Hematopoietic multipotent progenitor cell treated with erythropoietin and hydrocortisone succinate and interleukin-3 and kit ligand, for 17 days (in vitro differentiated cells): Measurements from ENCODE around the gene ZIC1.

ENCODE experiments used
- DNase-seq: peaks from one replicate; pipeline ENCODE4 v3.0.0-alpha.2; 2015; ENCODE audit warnings: low spot score

The ZIC1 gene

GRCh38 chr3:147422601-147423536 lies 13.7 kb downstream of the ZIC1 start:
- DNase-seq: no peak

- no peak for DNase-seq
These were observed 14.3 kb downstream of the ZIC1 start for GRCh38 chr3:147423537-147423797.

- DNase-seq: no peak
These were observed 14.8 kb downstream of the ZIC1 start for GRCh38 chr3:147423798-147424580.

- no peak for DNase-seq
These were observed 15.6 kb downstream of the ZIC1 start for GRCh38 chr3:147424581-147425387.

GRCh38 chr3:147425388-147425850 lies 16.3 kb downstream of the ZIC1 start:
- no peak for DNase-seq

GRCh38 chr3:147426931-147427330 lies 17.8 kb downstream of the ZIC1 start:
- no peak for DNase-seq

- no peak for DNase-seq
These were observed 18.6 kb downstream of the ZIC1 start for GRCh38 chr3:147427746-147428145.

GRCh38 chr3:147428326-147428725 lies 19.2 kb downstream of the ZIC1 start:
- DNase-seq: no peak

- no peak for DNase-seq
These were observed 19.6 kb downstream of the ZIC1 start for GRCh38 chr3:147428754-147429153.

- no peak for DNase-seq
These were observed 22.6 kb downstream of the ZIC1 start for GRCh38 chr3:147431751-147432150.

- no peak for DNase-seq
These were observed 38.1 kb downstream of the ZIC1 start for GRCh38 chr3:147447224-147447623.

GRCh38 chr3:147449669-147450068 lies 40.5 kb downstream of the ZIC1 start:
- no peak for DNase-seq

GRCh38 chr3:147458995-147459704 lies 50.0 kb downstream of the ZIC1 start:
- no peak for DNase-seq

GRCh38 chr3:147462856-147463255 lies 53.7 kb downstream of the ZIC1 start:
- no peak for DNase-seq
